ENCODE data around the gene ADARB2.
"Not testable (repeated sequence)": the region's sequence is repeated elsewhere in the genome, so short reads cannot be mapped to it uniquely, and the experiment has no call there.

The ADARB2 gene

DNA sequence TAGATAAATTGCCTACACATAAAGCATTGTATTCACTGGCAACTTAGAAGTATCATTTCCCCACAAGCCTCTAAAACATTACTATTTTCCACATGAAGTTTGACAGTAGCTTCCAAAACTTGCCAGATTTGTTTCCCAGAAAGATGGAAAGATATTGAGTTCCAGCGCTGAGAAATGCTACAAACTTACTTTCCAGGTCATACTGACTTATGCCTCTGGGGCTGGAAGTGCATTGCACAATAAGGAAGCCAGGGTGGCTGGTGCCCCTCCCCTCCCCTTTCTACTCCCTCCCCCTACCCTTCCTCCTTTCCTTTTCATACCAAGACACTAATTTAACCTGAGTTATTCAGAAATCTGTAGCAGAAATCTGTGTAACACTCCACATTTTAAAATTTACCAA is 468.5 kb downstream of the ADARB2 start:
- no peak for DNase-seq

DNA sequence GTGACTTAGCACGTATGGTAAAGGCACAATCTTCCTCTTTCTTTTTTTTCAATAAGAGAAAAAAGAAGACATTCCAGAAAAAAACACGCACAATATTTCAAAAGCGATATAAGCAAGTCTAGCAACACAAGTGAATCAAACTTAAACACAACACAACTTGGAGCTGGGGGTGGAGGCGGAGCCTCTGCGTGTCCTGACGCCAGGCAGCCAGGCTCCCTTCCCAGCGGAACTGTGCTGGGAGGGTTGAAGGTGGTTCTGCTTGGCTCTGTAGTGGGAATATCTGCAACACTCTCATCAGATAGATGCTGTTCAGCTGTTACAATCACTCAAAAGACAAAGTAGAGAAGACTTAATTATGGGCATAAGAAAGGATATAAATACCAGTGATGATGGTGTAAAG is 469.8 kb downstream of the ADARB2 start:
- DNase-seq: no peak

DNA sequence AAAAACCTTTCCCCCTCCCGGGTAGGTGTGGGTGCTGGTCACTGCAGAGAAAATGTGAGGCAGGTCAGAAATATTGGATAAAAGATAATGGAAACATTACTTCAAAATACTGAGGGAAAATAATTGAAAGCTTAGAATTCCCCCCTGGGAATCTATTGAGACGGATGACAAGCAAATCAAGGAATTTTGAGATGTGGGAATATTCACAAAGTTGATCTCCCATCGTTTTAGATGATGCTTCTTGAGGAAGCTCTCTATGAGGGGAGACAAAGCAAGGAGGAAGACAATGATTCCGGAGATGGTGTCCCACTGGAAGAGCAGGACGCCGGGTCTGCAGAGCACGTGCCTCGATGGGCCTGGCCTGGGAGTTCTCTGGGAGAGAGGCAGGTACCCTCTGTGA is 470.2 kb downstream of the ADARB2 start:
- DNase-seq: no peak

DNA sequence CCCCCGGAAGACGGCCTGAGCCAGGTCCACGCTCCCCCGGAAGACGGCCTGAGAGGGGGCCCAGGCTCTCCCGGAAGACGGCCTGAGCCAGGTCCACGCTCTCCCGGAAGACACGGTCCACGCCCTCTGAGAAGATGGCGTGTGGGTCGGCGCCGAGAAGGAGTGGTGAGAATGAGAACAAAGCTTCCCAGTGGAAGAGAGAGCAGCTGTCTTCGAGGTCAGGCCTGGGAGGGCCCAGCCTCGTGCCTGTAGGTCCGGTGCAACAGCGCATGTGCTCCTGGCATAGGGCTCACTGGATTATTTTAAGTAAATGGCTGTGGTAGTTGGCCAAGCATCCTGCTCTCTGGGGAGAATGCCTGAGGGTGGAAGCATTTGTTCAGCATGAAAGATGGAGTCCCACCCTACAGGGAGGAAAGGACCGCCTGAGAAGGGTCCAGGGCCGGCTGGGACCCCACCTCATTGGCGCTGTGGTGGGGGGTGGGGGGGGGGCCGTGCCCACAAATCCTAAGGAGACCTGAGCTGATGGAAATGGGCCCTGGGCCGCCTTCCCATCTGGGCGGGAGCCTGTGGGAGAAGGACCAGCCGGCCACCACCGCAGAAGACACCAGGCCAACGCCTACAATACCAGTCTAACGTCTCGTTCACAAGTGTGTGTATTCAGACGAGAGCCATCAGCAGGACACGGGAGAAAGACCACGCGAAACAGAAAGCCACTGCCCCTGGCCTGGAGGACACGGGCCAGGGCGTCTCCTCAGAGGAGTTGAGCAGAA is 471.1 kb downstream of the ADARB2 start:
- DNase-seq: no peak

DNA sequence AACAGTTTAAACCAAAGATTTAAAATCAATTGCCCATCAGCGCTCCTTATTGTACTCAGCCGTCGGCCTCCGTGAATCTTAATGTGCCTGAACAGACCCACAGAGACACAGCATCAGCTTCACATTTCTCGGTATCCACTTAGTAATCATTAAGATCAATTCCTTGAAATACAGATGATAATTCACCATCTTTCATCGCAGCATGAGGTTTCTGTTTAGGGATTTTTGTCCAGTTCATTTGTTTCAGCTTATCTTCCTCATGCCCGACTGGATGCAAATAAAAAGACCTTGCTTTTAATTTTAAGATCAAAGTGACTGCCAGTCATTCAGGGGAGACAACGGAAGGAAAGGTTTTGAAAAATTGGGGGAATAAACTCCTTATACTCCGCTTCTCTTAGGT is 473.3 kb downstream of the ADARB2 start:
- DNase-seq: no peak

DNA sequence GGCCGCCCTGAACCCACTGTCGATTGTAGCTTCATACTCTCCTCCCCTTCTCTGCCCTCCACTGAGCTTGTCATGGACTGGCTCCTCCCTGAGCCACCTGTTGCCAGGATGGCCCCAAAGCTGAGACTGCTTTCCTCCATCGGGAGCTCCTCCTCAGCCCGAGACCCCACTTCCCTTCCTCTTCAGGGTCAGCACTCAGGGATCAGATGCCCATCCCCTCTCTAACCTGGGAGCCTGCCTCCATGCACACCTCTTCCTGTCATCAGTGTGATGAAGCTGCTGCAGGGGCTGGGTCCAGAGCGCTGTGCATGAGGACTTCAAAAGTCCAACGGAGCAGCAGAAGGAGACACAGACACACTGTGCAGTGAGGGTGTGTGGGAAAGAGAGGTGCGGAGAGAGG is 480.1 kb downstream of the ADARB2 start:
- DNase-seq: no peak

DNA sequence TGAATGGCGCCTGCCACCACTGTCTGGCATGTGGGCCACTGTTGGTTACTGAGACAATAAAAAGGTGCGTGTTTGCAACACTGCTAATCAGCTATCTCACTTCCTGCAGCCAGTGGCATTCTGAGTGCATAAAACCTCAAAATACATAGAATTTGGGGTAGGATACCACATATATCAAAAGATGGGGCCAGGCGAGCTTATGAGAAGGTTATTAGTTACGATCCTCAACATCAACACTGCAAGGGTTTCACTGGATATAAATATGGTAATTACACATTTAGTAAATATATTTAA is 480.9 kb downstream of the ADARB2 start:
- no peak for DNase-seq

DNA sequence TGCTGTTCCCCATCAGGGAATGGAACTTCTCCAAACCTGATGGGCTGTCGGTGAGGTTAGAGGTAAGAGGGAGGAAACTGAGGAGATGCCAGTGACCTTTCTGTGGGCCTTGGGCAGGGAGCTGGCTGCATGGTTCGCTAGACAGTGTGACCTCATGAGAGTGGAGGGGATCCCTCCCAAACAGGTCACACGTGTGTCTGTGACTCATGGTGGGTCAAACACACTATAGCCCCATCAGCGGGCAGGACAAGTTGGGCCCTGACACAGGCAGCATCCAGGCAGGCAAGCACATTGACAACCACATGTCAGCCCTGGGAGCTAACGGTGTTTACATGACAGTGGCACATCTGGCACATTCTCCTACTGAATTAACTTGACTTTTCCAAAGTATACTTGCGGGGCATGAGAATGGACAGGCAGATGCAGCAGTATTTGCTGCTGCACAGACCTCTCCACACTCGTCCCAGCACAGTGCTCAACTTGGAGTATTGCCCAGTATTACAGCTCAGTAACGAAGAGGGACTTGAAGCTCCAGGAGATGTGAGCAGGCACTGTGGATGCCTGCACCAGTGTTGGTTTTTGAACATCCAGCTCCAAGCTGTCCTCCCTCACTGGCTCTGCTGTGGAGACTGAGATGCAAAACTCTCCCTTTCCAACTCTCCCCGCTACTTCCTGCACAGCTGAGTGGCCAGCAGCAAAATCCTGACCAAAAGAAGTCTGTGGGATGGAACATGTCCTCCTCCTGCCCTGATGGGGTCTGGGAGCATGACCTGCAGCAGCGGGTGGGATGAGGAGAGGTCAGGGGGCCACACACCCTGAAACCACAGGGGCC is 481.5 kb downstream of the ADARB2 start:
- no peak for DNase-seq

DNA sequence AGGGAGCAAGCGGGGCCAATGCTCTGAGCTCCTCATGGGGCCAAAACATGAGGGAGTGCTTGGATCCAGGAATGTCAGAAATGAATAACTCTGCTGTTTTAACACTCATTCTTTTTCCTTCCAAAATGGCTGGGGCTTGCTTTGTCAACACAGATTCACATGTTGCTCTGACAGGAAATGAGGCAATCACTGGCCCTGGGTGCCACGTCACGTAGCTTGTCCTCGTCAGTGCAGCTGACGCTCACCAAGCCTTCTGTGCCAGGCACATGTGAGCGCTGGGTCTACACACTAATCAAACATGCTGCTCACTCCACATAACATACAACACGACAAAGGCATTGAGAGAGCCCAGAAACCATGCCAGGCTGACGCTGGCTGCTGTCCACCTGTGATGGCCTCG is 482.2 kb downstream of the ADARB2 start:
- no peak for DNase-seq

DNA sequence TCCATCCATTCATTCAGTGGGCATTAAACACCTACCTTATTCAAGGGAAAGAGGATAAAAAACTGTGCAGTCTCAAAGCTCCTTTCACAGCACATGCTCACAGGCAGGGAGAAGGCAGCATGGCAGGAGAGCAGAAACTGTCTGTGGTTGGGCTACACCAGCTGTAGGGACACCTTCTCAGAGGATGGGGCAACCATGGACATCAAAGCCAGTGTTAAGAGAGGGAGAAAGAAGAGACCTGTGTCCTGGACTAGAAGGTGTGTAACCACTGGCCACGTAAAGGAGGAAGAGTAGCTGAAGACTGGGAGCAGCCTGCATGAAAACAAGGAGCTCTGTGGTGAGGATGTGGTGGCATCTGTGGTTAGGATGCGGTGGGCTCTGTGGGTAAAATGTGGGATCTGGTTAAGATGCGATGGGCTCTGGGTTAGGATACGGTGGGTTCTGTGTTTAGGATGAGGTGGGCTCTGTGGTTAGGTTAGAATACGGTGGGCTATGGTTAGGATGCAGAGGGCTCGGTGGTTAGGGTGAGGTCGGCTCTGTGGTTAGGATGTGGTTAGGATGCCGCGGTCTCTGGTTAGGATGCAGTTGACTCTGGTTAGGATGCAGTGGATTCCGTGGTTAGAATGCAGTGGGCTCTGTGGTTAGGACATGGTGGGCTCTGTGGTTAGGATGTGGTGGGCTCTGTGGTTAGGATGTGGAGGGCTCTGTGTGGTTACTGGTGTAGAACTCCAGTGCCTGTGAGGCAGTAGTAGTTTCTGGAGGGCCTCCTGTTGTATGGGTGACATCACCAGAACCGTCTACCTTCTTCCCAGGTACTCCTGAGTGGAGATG is 483.6 kb downstream of the ADARB2 start:
- no peak for DNase-seq

DNA sequence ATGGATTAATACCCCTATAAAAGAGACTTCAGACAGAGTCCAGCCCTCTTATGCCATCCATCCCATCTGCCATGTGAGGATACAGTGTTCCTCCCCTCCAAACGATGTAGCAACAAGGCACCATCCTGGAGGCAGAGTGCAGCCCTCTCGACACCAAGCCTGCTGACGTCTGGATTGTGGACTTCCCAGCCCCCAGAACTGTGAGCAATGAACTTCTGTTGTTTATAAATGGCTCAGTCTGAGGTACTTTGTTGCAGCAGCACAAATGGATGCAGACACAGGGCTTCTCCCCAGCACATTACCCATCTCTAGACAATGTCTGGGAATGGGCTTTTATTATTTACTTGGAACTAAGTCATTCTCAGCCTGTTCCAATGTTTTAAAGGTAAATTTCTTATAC is 485.6 kb downstream of the ADARB2 start:
- no peak for DNase-seq

DNA sequence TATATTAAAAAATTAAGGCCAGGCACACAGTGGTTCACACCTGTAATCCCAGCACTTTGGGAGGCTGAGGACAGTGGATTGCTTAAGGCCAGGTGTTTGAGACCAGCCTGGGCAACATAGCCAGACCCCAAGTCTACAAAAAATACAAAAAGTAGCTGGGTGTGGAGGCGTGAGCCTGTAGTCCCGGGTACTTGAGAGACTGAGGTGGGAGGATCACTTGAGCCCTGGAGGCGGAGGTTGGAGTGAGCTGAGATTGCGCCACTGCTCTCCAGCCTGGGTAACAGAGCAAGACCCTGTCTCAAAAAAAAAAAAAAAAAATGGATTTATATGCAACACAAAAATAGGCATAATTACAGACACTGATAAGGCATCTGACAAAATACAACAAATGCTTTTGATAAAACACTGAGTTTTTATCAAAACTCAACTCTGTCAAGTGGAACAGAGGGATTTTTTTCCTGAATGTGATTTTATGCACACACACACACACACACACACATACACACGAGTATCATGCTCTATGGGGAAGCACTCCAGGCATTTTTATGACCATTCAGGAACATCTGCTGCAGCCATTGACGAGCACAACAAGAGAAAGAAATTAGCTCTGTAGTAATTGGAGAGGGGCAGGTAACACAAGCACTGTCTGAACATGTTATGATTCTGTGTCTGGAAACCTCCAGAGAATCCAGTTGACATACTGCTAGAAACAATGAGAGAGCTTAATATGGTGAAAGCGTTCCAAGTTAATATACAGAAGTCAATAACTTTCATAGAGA is 488.0 kb downstream of the ADARB2 start:
- peak; percentile 80 for DNase-seq

DNA sequence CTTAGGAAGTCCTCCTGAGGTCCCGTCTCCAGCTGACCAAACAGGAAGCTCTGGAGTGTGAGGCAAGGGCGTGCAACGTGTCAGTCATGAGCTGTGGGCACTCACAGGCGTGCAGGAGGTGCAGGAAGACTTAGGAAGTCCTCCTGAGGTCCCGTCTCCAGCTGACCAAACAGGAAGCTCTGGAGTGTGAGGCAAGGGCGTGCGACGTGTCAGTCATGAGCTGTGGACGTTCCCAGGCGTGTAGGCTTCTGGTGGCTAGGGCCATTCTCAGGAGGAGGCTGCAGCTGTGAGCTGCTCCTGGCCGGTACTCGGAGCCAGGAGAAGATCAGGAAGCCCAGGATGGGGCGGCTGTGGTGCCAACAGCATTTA is 489.1 kb downstream of the ADARB2 start:
- DNase-seq: not testable (repeated sequence)

DNA sequence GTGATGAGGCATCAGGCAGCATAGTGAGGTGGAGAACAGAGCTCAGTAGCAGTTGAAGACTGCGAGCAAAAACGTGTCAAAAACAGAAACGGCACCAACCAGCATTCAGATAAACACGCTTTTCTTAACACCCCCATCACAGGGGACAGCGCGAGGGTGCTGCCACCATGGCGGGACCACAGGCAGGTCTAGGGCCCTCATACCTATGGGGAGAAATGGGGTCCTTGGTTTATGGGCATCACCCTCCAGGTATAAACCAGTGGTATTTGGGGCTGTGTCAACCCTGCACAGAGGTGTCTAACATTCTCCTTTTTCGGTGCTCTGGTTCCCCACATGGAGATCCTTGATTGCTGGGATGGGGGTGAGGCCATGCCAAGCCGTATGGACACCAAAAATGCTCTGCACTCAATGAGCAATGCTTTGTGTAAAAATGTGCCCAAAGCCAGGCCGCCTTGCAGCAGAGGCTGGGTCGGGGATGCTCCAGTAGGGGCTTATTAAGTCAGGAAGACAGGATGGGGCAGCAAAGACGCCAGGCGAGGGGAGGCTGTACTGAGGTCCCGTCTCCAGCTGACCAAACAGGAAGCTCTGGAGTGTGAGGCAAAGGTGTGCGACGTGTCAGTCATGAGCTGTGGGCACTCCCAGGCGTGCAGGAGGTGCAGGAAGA is 489.6 kb downstream of the ADARB2 start:
- no peak for DNase-seq

DNA sequence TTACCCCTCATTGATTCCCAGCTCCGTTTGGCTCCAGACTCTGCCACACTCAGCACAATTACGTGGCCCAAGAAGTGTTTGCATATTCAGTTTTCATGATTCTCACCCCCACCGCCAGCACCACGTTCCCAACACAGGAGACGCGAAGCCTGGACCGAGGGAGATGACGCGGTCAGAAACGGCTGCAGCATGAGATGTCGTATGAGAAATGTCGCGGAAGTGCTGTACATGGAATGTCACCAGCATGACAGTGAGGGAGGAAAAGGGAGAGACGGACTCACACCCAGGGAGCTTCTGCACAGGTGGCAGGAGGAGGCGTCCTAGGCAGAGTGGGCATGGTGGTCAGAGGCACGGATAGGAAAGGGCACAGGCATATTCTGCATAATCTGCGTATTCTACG is 492.8 kb downstream of the ADARB2 start:
- no peak for DNase-seq

DNA sequence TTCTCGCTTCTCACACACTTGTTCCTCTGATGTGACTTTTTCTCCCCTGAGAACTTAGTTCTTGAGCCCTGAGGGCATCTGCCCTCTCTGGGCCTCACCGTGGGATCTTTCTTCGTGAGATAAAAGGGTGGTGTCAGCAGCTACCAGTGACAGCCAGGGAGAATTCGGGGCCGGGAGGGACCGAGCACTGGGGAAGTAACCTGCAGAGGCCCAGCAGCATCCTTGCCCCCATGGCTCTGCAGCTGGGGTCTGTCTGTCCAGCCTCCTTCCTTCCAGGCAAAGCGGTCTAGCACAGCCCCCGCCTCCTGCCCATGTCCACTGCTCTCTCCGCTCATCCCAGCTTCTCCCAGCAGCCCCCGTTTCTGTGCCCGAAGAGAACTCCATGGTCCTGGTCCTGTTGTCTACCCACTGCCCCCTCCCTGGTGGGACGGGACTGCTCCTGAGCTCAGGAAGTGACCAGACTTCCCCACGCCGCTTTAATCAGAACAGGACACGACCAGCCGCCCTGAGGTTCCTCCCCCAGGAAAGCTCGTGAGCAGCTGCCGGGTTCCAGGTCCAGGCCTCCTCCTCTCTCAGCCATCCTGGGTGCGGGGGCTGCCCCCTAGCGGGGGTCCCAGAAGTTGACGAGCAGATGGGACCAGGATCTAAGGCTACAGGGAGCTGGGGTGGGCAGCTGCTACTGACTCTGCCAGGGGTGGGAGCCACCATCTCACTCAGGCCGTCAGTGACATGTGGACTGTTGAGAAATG is 493.7 kb downstream of the ADARB2 start:
- DNase-seq: no peak

DNA sequence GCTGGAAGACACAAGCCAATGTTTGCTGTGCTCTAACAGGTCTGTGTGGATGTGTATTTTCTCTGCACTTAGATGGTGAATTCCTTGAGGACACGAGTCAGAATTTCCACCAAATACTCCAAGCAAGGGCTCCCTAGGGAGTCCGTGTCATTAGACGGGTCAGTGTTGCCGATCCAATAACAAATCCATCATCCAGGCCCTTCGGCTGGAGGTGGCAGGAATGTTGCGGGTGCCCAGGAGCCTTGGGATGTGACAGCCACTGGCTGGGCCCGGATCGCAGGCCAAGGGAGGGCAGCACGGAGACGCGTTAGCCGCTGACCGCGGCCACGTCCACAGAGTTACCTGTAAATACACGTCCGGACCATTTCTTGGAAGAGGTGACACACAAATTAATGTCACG is 494.4 kb downstream of the ADARB2 start:
- DNase-seq: no peak

DNA sequence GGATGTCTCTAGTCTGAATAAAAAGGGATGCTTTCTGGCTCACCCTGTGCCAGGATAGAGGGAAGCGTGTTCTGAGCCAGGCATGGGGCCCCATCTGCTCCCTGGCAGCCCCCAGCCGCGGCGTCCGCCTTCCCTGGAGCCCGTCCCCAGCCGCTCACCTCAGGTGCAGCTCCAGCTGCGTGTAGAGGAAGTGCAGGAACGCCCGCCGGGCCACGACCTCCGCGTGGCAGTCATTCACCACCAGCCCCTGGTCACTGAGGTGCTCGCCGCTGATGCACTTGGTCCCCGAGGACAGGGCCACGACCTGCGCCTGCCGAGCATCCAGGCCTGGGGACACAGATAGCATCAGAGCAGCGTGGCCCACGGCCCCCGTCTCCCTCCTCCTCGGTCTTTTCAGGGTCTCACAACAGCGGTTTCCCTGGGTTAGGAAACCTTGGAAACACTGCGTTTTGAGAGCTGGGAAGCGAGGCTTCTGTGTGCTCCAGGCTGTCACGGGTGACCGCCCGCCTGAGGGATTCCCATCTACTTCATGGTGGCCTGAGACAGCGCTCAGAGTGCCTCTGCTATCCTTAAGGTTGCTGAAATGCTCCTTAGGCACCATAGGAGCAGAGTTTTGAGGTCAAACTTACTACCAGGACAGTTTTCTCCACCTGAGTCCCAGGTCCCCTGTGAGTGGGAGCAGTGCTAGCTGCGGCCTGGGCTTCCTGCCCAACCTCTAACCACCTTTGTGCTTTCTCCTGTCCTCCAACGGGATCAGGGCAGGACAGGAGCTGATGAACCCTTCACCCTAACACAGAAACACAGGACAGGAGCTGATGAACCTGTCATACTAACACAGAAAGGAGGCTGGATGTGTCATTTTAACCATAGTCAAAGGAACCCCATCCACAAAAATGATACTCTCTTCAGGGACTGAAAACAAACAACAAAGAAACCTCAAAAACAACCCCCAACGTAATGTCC is 495.1 kb downstream of the ADARB2 start:
- no peak for DNase-seq

DNA sequence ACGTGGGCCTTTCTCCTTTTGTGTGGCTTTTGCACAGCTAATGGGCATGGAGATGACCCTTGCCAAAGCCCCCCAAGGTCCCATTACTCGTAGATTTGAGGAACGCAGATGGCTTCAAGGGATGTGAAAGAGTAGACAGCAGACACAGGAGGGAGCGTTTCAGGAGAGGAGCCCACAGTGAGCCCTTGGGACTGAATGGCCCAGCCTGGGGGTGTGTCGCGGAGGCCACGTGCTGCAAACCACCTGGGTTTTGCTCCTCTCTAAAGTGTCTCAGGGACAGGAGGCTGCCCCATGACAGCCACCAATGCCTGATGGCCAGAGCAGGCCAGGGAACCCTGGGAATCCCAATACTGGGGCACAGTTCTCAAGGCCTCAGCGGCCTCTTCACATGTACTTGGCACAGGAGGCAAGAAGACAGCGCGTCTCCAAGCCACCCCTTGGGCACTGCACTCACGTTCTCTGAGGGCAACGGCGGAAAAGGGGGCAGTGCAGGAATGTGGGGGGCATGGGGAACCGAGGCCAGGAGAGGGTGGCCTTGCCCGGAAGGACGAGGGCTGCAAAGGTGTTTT is 495.9 kb downstream of the ADARB2 start:
- DNase-seq: no peak

DNA sequence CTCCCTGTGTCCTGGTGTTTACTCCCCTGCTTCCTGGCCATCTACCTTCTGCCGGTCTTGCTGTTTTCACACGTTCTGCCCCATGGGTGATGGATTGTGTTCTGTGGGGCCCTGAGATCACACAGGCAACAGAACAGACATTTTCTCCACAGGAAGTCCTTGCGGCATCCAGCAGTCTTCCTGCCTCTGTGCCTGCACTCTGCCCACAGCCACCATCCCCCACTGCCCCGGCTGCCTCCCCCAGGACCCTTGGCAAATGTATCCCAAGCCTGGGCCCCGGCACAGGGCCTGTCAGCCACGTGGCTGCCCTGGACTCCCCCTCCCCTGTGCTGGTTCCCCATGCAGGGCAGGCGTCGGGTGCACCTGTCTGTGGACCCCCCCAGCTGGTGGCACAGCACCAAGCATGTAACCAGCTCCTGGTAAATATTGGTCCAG is 497.0 kb downstream of the ADARB2 start:
- DNase-seq: no peak
